Liver (tissue), 9 donors: ENCODE data around the gene KCNT1. TPM values are rescaled to one million over a fixed set of nuclear protein-coding genes. Genes with fewer than 3 reads are reported as not detected.

Experiments
- DNase-seq: peaks from one replicate; pipeline ENCODE4 v3.0.0-alpha.2; 2017; ENCODE audit warnings: low spot score
- H3K27ac ChIP-seq, 2 donors: one replicate each; pipeline ENCODE4 v1.7.0; 2013; ENCODE audit warnings: inconsistent platforms in 2 of 2, low read length in 2 of 2, control low read depth in 1 of 2, low read depth in 1 of 2, mild to moderate bottlenecking in 1 of 2
- H3K27me3 ChIP-seq, 4 donors: one replicate each; pipeline versions ENCODE4 v1.6.1 to v1.7.0; 2013; ENCODE audit warnings: low read length in 3 of 4, inconsistent platforms in 1 of 4, mild to moderate bottlenecking in 1 of 4, moderate library complexity in 1 of 4; ENCODE audit not compliant: control insufficient read depth in 4 of 4, insufficient read depth in 4 of 4
- H3K36me3 ChIP-seq, 4 donors: one replicate each; pipeline versions ENCODE4 v1.6.1 to v1.7.0; 2013; ENCODE audit warnings: low read length in 3 of 4, mild to moderate bottlenecking in 3 of 4, low read depth in 1 of 4, moderate library complexity in 1 of 4; ENCODE audit not compliant: control insufficient read depth in 4 of 4, insufficient read depth in 3 of 4
- H3K4me1 ChIP-seq, 4 donors: one replicate each; pipeline versions ENCODE4 v1.6.1 to v1.7.0; 2013; ENCODE audit warnings: low read length in 3 of 4, mild to moderate bottlenecking in 3 of 4, moderate library complexity in 1 of 4; ENCODE audit not compliant: control insufficient read depth in 4 of 4, insufficient read depth in 4 of 4
- H3K4me3 ChIP-seq, 3 donors: one replicate each; pipeline versions ENCODE4 v1.6.1 to v1.7.0; 2013; ENCODE audit warnings: low read length in 3 of 3, control low read depth in 1 of 3, low read depth in 1 of 3, mild to moderate bottlenecking in 1 of 3
- H3K9ac ChIP-seq, 2 donors: one replicate each; pipeline ENCODE4 v1.7.0; 2013; ENCODE audit warnings: low read length in 2 of 2, mild to moderate bottlenecking in 2 of 2, moderate library complexity in 2 of 2, control low read depth in 1 of 2, low read depth in 1 of 2
- H3K9me3 ChIP-seq, 4 donors: one replicate each; pipeline versions ENCODE4 v1.6.1 to v1.7.0; 2013; ENCODE audit warnings: low read length in 3 of 4; ENCODE audit not compliant: control insufficient read depth in 4 of 4
- ATF3 ChIP-seq: IDR thresholded peaks from 2 replicates; pipeline ENCODE4 v1.6.1; 2016; ENCODE audit warnings: antibody characterized with exemption
- CTCF ChIP-seq: fragments of 150-350 bp; IDR thresholded peaks from 2 replicates; pipeline ENCODE4 v1.5.1; 2017; ENCODE audit warnings: improper control_type of control experiment, low read depth, low read length; ENCODE audit not compliant: missing input control
- FOXA1 ChIP-seq: IDR thresholded peaks from 2 replicates; pipeline ENCODE4 v1.6.1; 2016; ENCODE audit warnings: antibody characterized with exemption
- GABPA ChIP-seq, 2 donors: IDR thresholded peaks in 1 of 2; conservative IDR thresholded peaks in 1 of 2; 2 replicates each; pipeline ENCODE4 v1.6.1; 2016; ENCODE audit warnings: antibody characterized with exemption in 2 of 2, mild to moderate bottlenecking in 1 of 2, moderate library complexity in 1 of 2
- HNF4A ChIP-seq, 2 donors: conservative IDR thresholded peaks; 2 replicates each; pipeline ENCODE4 v1.6.1; 2016; ENCODE audit warnings: antibody characterized with exemption in 2 of 2, mild to moderate bottlenecking in 2 of 2
- HNF4G ChIP-seq: IDR thresholded peaks from 2 replicates; pipeline ENCODE4 v1.6.1; 2016; ENCODE audit warnings: antibody characterized with exemption
- JUND ChIP-seq, 2 donors: IDR thresholded peaks; 2 replicates each; pipeline ENCODE4 v1.6.1; 2016; ENCODE audit warnings: antibody characterized with exemption in 2 of 2
- MAX ChIP-seq: IDR thresholded peaks from 2 replicates; pipeline ENCODE4 v1.6.1; 2016; ENCODE audit warnings: antibody characterized with exemption
- NR2F2 ChIP-seq: IDR thresholded peaks from 2 replicates; pipeline ENCODE4 v1.6.1; 2016; ENCODE audit warnings: antibody characterized with exemption
- RAD21 ChIP-seq, 2 donors: IDR thresholded peaks; 2 replicates each; pipeline ENCODE4 v1.6.1; 2016; ENCODE audit warnings: antibody characterized with exemption in 2 of 2, mild to moderate bottlenecking in 2 of 2
- REST ChIP-seq: IDR thresholded peaks from 2 replicates; pipeline ENCODE4 v1.6.1; 2016; ENCODE audit warnings: antibody characterized with exemption, mild to moderate bottlenecking
- SP1 ChIP-seq: IDR thresholded peaks from 2 replicates; pipeline ENCODE4 v1.6.1; 2018; ENCODE audit warnings: antibody characterized with exemption, mild to moderate bottlenecking
- YY1 ChIP-seq: IDR thresholded peaks from 2 replicates; pipeline ENCODE4 v1.6.1; 2016; ENCODE audit warnings: antibody characterized with exemption, mild to moderate bottlenecking
- ZBTB33 ChIP-seq: IDR thresholded peaks from 2 replicates; pipeline ENCODE4 v1.6.1; 2016; ENCODE audit warnings: antibody characterized with exemption
- WGBS: extraction: QIAGEN DNeasy Blood & Tissue Kit; methylation state at CpG from one replicate; pipeline ENCODE4 v1.1.7; 2013; 5-methylcytosine and 5-hydroxymethylcytosine counted together
- polyA plus RNA-seq, 2 donors: library from polyadenylated mRNA; stranded (reverse) in 1 of 2; unstranded in 1 of 2; fragments of 200-250 nt in 1 of 2; fragments of >200 nt in 1 of 2; fragmentation: Nextera tagmentation in 1 of 2; extraction: Ambion mirVana in 1 of 2; gene quantifications; one replicate each; pipeline versions ENCODE4 v1.2.1 to v1.2.3, GENCODE V29; 2013 to 2015
- total RNA-seq, 2 donors: library from RNA; depleted of rRNA; stranded (reverse); fragments of >200 nt; gene quantifications; one replicate each; pipeline ENCODE4 v1.2.3, GENCODE V29; 2014
- donor health status: healthy.
- donor health status: healthy.
- donor health status: healthy.
- donor health status: healthy.
- donor health status: healthy.

KCNT1 gene
- total and polyA plus RNA-seq, 4 donors = 0.08 TPM; not detected in 2

- 86% methylated on average over 16 of the region's 16 CpGs for WGBS
- Histone ChIP-seq H3K27ac (no peak overlapping the region), H3K36me3 (no peaks in the 10 kb centered on the region), H3K9ac (no peak overlapping the region), H3K4me3 (no peak overlapping the region), H3K9me3 (no peaks in the 10 kb centered on the region), H3K27me3 (no peaks in the 10 kb centered on the region), H3K4me1 (no peaks in the 10 kb centered on the region)
- TF ChIP-seq JUND (IDR thresholded peaks at IDR 0.05) (no peak), CTCF (no peak), REST (no peak), RAD21 (IDR thresholded peaks at IDR 0.05) (no peak), SP1 (no peak), MAX (no peak), FOXA1 (no peak), ATF3 (no peak), HNF4A (conservative IDR thresholded peaks at IDR 0.05) (no peak), ZBTB33 (no peak), HNF4G (no peak), NR2F2 (no peak), GABPA (IDR thresholded peaks at IDR 0.05 in 1 of 2, conservative IDR thresholded peaks at IDR 0.05 in 1 of 2) (no peak), YY1 (no peak)
- no peak for DNase-seq
Measured at GRCh38 chr9:135793221-135794056, 91.5 kb downstream of the KCNT1 start.

GRCh38 chr9:135794057-135794335, 92.0 kb downstream of the KCNT1 start:
- no peaks in the 10 kb centered on the region for H3K27me3 ChIP-seq
- H3K4me3 ChIP-seq = no peak overlapping the region
- H3K9me3 ChIP-seq = no peaks in the 10 kb centered on the region
- H3K9ac ChIP-seq = no peak overlapping the region
- H3K27ac ChIP-seq = no peak overlapping the region
- no peaks in the 10 kb centered on the region for H3K36me3 ChIP-seq
- DNase-seq = no peak
- H3K4me1 ChIP-seq = no peaks in the 10 kb centered on the region
- WGBS = 78% methylated on average over 7 of the region's 7 CpGs
- no peak for TF ChIP-seq SP1
- no peak for TF ChIP-seq REST
- TF ChIP-seq YY1 = no peak
- no peak for TF ChIP-seq FOXA1
- TF ChIP-seq ATF3 = no peak
- TF ChIP-seq ZBTB33 = no peak
